ENCODE data around the gene PPP1R1A.

DNA sequence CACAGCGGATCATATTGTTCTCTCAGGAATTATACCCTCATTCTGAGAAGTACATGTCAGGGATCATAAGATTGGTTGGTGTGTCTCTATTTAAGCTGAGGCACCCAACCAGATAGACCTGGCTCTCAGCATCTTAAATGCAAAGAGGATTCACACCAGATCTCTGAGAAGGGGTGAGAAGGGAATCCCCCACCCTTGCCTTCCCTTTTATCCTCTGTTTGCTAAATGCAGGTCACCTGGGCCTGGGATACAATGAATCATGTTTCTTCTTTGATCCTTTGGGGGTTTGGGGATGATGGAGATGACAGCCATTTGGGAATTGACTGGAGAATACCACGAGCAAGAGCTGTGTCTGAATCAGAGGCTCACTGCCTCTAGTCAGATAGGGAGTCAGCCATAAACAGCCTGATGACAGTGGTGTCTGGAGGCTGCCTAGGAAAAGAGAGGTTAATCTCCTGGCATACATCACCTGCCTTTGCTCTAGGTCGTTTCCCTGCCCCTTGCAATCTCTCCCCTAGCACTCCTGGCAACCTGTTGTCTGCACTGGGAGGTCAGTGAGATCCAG is 50.2 kb downstream of the PPP1R1A start:
- TF ChIP-seq POLR2A (IDR thresholded peaks at IDR 0.05; ENCODE audit: low read depth, low read length) (no peak), TAF1 (IDR thresholded peaks at IDR 0.05; ENCODE audit: borderline replicate concordance, low read depth, low read length) (no peak)
